H7 (cell line): ENCODE measurements around the gene FGFR1OP2. TPM values are rescaled to one million over a fixed set of nuclear protein-coding genes. Genes with fewer than 3 reads are reported as not detected.
A peak's percentile ranks its signal among the peaks of the same experiment; 100 is the strongest.

Source experiments
- DNase-seq: peaks from one replicate; pipeline ENCODE4 v3.0.0; 2012
- H3K27me3 ChIP-seq: 2 replicates; pipeline ENCODE4 v1.6.0; 2011; ENCODE audit warnings: mild to moderate bottlenecking, low read length; ENCODE audit not compliant: control insufficient read depth, insufficient read depth
- H3K36me3 ChIP-seq: replicated peaks from 2 replicates; pipeline ENCODE4 v1.5.1; 2011; ENCODE audit warnings: low read length; ENCODE audit not compliant: control insufficient read depth, insufficient read depth
- H3K4me3 ChIP-seq: 2 replicates; pipeline ENCODE4 v1.5.1; 2011; ENCODE audit warnings: low read depth, mild to moderate bottlenecking, control low read depth, low read length, moderate library complexity; ENCODE audit not compliant: insufficient read depth
- total RNA-seq: library from RNA; depleted of rRNA; stranded (reverse); fragments of >200 nt; shearing (Covaris generic); gene quantifications from 2 replicates; pipeline ENCODE4 v1.2.3, GENCODE V29; 2014

The FGFR1OP2 gene
- total RNA-seq, 1 experiment from 2014 or later, result 24.0 TPM

DNA sequence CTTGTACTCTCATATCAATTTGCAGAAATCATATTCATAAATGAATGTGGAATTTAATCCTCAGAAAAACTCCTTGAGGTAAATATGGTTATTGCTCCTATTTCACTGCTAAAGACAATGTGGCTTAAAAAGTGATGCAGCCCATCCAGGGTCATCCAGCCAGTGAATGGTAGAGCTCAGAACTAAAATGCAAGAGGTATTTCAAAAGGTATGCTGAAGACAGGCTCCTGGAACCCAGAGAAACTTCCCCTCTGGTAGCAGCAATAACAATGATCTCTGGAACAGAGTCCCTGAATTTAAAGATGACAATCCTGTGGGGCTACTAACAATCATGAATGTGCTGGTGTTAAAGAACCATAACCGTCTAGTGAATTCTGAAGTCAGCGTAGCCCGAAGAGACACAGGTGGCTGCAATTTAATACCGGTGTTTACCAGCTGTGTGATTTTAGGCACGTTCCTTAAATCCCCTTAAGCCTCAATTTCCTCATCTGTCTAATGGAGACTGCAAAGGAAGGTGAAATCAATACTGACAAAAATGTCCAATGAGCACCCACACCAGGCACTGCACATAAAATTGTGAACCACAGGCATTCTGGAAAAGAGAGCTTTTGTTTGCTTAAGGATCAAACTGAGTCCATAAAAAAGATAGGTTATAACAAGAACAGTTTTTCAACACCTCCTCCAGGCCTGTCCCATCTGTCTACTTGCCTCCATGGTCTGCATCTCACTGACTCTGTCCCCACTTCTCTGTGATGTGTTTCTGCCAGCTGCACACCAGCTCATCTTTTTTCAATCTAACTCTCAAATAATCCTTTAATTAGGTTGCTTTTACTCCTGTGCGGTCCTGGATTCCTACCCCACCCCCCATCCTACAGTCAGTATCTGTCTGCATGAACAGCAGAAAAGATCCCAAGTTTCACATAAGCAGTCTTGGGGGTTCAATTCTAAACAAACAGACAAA, 65.4 kb downstream of the FGFR1OP2 start:
- Histone ChIP-seq H3K36me3 (peaks cover 2% of the 10 kb centered on the region), H3K4me3 (no peak overlapping the region), H3K27me3 (no peaks in the 10 kb centered on the region)
- no peak for DNase-seq

DNA sequence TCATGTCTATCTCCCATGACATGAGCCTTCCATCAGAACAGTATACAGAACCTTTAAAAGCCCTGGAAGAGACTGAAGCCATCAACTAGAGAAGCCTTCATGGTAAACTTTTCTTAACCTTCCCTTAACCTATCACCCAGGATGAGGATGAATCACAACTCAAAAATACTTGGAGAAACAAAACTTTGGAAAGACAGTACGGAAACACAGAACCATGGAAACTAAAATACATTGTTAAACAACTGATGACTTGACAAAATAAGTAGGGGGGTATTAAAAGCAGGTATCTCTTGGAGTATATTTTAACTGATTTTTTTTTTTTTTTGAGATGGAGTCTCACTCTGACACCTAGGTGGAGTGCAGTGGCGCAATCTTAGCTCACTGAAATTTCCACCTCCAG, 67.2 kb downstream of the FGFR1OP2 start:
- H3K27me3 ChIP-seq, result no peaks in the 10 kb centered on the region
- H3K4me3 ChIP-seq, result no peak overlapping the region
- DNase-seq, result no peak
- no peaks in the 10 kb centered on the region; the same call in none of the 2 replicates for H3K36me3 ChIP-seq

DNA sequence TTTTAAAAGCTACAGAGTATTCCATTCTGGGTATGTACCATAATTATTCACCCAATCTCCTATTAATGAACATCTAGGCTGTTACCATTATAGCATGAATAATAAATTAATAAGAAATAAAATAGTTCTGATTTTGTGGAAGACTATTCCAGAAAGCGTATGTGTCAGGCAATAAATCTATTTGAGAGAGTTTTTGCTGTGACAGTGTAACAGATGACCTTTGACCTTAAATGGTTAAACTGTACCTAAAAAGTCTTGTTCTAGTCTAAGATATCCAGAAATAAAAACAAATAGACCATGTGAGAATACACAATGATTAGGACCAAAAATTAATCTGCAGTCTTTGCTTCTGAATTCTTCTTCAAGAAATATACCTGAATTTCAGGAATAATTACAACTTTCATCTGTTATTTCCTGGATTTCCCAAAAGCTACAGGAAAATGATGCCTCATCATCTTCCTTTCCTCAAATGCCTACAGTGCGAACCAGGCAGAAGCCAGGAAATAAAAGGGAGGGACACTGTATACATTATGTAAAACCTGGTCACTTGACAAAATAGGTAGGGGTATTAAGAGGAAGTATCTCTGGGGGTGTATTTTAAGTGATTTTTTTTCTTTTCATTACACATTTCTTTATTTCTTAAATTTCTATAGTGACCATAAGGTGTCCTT, 68.7 kb downstream of the FGFR1OP2 start:
- Histone ChIP-seq H3K27me3 (no peaks in the 10 kb centered on the region), H3K4me3 (no peak overlapping the region), H3K36me3 (no peaks in the 10 kb centered on the region; the same call in none of the 2 replicates)
- DNase-seq, result no peak

DNA sequence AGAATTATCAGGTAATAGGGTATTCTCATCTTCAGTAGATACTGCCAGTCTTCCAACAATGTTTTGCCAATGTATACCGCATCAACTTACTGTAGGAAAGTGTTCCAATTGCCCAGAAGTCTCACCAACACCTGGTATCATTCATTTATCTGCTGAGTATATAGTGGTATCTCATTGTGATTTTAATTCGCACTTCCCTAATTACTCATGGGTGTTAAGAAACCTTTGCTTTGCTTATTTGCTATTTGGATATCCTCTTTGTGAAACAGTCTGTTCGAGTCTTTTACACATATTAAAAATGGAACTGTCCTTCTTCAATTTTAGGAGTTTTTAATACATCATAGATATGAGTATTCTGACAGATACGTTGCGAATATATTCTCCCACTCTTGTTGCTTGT, 69.8 kb downstream of the FGFR1OP2 start:
- DNase-seq, result no peak
- Histone ChIP-seq H3K36me3 (no peaks in the 10 kb centered on the region), H3K27me3 (no peaks in the 10 kb centered on the region), H3K4me3 (no peak overlapping the region)

DNA sequence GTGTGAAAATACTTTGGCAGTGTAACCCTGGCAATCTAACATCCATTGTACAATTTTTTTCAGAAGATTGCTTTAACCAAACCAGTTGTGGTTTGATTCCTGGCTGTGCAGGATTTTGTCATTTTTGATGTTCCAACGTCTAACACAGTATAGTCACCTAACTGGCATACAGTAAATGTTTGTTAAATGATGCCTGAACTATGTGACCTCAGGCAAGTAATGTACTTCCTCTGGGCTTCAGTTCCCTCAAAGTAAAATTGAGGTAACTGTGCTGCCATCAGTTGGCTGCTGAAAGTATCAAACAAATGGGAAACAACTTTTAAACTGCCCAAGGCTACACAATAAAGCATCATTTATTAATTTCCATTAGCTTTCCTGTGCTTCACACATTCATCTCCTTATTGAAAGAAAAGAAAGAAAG, 71.6 kb downstream of the FGFR1OP2 start:
- DNase-seq, result no peak
- Histone ChIP-seq H3K27me3 (no peaks in the 10 kb centered on the region), H3K4me3 (no peak overlapping the region), H3K36me3 (no peaks in the 10 kb centered on the region)

DNA sequence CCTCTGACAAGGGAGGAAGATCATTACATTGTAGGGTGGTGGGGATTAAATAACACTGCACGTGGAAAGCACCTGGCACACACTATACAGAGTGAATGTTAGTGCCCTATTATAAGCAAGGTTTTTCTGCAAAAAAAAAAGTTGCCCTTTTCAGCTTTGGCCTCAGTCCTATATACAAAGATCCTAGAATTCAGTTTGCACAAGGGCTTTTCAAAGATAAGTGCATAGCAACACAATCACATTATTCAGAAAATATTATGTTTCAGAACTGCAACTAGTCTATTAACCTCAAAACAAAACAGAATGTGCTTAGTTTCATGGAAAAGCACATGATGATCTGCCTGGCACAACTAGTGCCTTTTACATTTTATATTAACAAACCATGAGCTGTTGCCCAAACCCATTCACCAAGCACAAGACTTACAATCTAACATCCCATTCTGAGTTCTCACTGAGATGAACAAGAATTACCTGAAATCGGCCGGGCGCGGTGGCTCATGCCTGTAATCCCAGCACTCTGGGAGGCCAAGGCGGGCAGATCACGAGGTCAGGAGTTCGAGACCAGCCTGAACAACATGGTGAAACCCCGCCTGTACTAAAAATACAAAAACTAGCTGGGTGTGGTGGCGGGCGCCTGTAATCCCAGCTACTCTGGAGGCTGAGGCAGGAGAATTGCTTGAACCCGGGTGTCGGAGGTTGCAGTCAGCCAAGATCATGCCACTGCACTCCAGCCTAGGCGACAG, 74.1 kb downstream of the FGFR1OP2 start:
- Histone ChIP-seq H3K27me3 (no peaks in the 10 kb centered on the region), H3K4me3 (no peak overlapping the region), H3K36me3 (no peaks in the 10 kb centered on the region)
- DNase-seq, result no peak

DNA sequence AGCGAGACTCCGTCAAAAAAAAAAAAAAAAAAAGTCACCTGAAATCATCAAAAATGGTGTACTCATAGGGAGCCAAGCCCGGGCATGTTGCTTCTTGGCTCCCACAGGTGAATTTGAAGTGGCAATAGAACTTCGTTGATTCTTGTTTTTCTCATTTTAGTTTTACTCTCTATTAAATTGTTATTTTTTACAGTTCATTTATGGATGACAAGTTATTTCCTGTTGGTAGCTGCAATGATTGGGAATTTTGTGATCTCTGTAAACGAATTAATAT, 74.6 kb downstream of the FGFR1OP2 start:
- H3K36me3 ChIP-seq, result no peaks in the 10 kb centered on the region
- H3K4me3 ChIP-seq, result no peak overlapping the region
- DNase-seq, result no peak
- H3K27me3 ChIP-seq, result no peaks in the 10 kb centered on the region

DNA sequence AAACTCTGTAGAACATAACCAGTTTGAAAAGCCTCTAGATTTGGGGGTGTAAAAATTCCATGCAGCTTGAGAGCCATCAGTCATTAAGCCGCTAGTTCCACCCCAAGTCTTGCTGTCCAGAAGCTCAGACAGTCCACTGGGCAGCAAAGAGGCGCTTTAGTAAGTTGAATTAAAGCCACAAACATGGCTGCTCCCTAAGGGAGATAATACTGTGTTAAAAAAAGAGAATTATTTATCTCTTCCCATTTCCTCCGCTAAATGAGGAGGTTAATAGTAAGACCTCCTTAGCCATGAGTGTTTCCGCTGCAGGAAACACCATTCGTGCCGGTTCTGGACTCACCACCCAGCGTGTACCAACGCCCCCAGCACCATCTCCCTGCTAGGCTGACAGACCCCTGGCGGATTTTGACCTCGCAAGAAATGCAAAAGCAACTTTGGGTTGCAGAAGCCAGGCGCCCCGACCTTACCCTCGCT, 75.4 kb downstream of the FGFR1OP2 start:
- H3K27me3 ChIP-seq, result no peaks in the 10 kb centered on the region
- H3K36me3 ChIP-seq, result no peaks in the 10 kb centered on the region
- DNase-seq, result no peak
- H3K4me3 ChIP-seq, result peak overlapping the region; percentile 78

DNA sequence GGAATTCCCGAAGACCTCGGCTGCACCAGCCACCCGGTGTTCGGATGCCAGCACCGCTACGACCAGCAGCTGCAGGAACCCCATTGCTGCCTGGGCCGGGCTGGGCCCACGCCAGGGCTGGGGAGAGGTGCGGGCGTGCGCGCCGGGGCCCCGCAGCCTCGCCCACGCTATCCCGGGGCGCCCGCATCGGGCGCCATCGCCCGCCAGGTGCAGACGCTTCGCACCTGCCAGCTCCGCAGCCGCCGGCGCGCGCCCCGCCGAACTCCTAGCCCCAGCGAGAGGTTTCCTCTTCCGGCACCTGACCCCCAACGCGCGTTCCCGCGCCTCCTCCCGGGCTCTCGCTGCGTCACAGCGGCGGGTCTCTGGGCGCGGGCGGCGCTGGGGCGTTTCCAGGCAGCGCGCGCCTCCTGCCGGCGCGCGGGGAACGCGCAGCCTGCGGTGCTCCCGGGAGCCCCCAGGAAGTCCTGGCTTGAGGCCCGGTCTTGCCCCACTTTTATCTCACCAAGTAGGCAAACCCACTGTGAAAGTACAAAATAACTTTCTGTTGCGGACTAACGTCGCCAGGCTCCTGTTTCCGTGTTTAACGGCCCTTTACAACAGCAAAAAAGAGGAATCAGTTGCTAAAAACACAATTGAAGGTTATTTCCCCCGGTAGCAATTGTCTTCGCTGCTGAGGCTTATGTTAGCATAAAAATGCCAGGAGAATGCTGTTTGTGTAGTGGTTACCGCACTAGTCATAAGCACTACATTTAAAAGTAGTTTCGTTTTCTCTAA, 76.0 kb downstream of the FGFR1OP2 start, which contains the start of gene TM7SF3:
Gene TM7SF3 (minus strand): TSS at position 300 of the 774 bp plus-strand sequence. CDS start 216 bp downstream, at position 84.
- DNase-seq, result peak; percentile 93
- Histone ChIP-seq H3K27me3 (no peaks in the 10 kb centered on the region), H3K36me3 (no peaks in the 10 kb centered on the region), H3K4me3 (peak within 1 kb of the TSS; percentile 78)

DNA sequence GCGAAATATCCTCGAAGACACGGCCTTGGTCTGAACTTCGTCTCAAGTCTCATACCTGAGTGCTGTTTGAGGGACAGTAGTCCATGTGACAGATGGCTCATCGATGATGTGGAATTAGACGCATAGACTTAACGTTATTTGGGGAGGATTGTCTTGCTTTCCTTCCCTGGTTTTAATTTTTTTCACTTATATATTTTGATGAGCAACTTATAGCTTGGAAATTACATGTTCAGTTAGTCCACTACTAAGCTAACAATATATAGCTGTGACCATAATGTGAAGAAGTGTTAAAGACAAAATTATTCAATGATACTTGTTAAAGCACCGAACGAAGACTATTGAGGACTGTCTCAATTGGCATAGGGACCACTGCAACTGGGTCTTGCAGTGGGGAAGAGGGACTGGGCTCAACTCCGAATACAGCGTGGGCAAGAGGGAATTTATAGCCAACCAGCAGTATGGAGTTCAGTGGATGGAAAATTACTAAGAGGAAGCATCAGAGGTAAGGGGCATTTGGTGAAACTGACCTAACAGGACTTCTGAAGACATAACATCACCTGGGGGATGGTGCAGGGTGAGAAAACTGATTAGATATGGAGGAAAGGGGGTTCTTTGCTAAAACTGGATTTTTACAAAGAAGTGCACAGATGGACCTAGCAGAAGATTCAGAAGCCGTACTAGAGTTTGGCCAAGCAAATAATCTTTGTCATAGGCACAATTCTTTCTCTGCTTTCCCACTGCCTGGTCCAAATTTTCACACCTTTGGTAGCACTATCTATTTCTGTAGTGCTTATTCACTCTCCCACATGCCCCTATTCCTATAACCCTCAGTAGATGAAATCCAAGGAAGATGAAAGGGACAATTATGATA, 76.8 kb downstream of the FGFR1OP2 start:
- DNase-seq, result no peak
- no peak overlapping the region; the same call in 1 of the 2 replicates for H3K4me3 ChIP-seq
- no peaks in the 10 kb centered on the region for H3K27me3 ChIP-seq
- no peaks in the 10 kb centered on the region for H3K36me3 ChIP-seq

DNA sequence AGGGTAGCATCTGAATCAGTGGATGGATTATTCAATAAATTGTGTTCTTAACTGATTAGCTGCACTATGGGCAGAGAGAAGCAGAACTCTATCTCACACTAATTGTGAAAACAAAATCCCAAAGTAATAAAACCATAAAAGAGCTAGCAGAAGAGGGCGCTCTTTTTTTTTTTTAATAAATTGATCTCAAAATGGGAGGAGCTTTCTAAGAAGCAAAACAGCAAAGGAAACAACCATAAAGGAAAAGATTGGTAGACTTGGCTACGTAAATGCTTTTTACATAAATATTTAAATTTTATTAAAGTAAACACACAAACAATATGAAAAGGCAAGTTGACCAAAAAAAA, 77.4 kb downstream of the FGFR1OP2 start:
- no peaks in the 10 kb centered on the region for H3K27me3 ChIP-seq
- H3K36me3 ChIP-seq, result no peaks in the 10 kb centered on the region
- DNase-seq, result no peak
- H3K4me3 ChIP-seq, result no peak overlapping the region
